ENCODE results near the gene CPED1.
"Not testable (repeated sequence)": the region's sequence is repeated elsewhere in the genome, so short reads cannot be mapped to it uniquely, and the experiment has no call there.

CPED1 gene

GRCh38 chr7:121187222-121187621 is 198.7 kb downstream of the CPED1 start:
- no peak for DNase-seq (ENCODE audit: low spot score)

- DNase-seq (ENCODE audit: low spot score): no peak
These were observed 199.2 kb downstream of the CPED1 start for GRCh38 chr7:121187676-121188075.

- no peak for DNase-seq (ENCODE audit: low spot score)
These were observed 204.3 kb downstream of the CPED1 start for GRCh38 chr7:121192834-121193233.

GRCh38 chr7:121195010-121195409 is 206.5 kb downstream of the CPED1 start:
- no peak for DNase-seq (ENCODE audit: low spot score)

GRCh38 chr7:121195874-121196273 is 207.4 kb downstream of the CPED1 start:
- DNase-seq (ENCODE audit: low spot score): no peak

GRCh38 chr7:121196286-121196685 is 207.8 kb downstream of the CPED1 start:
- no peak for DNase-seq (ENCODE audit: low spot score)

- DNase-seq (ENCODE audit: low spot score): no peak
These were observed 208.9 kb downstream of the CPED1 start for GRCh38 chr7:121197455-121197854.

GRCh38 chr7:121198502-121198901 is 210.0 kb downstream of the CPED1 start:
- DNase-seq (ENCODE audit: low spot score): no peak

GRCh38 chr7:121202125-121202524 is 213.6 kb downstream of the CPED1 start:
- no peak for DNase-seq (ENCODE audit: low spot score)

- no peak for DNase-seq (ENCODE audit: low spot score)
These were observed 214.3 kb downstream of the CPED1 start for GRCh38 chr7:121202834-121203233.

GRCh38 chr7:121204537-121204936 is 216.0 kb downstream of the CPED1 start:
- DNase-seq (ENCODE audit: low spot score): no peak

- DNase-seq (ENCODE audit: low spot score): no peak
These were observed 217.3 kb downstream of the CPED1 start for GRCh38 chr7:121205777-121206176.

GRCh38 chr7:121211253-121211652 is 222.7 kb downstream of the CPED1 start:
- DNase-seq (ENCODE audit: low spot score): no peak

GRCh38 chr7:121212036-121212435 is 223.5 kb downstream of the CPED1 start:
- no peak for DNase-seq (ENCODE audit: low spot score)

GRCh38 chr7:121214657-121215056 is 226.1 kb downstream of the CPED1 start:
- DNase-seq (ENCODE audit: low spot score): no peak

- DNase-seq (ENCODE audit: low spot score): no peak
These were observed 230.5 kb downstream of the CPED1 start for GRCh38 chr7:121219026-121219425.

- DNase-seq (ENCODE audit: low spot score): not testable (repeated sequence)
These were observed 232.6 kb downstream of the CPED1 start for GRCh38 chr7:121221108-121221507.

- no peak for DNase-seq (ENCODE audit: low spot score)
These were observed 240.3 kb downstream of the CPED1 start for GRCh38 chr7:121228779-121229178.

GRCh38 chr7:121235201-121235600 is 246.7 kb downstream of the CPED1 start:
- DNase-seq (ENCODE audit: low spot score): no peak

GRCh38 chr7:121237601-121238000 is 249.1 kb downstream of the CPED1 start:
- DNase-seq (ENCODE audit: low spot score): no peak

GRCh38 chr7:121244120-121244870 is 255.8 kb downstream of the CPED1 start:
- DNase-seq (ENCODE audit: low spot score): no peak

- not testable (repeated sequence) for DNase-seq (ENCODE audit: low spot score)
These were observed 262.9 kb downstream of the CPED1 start for GRCh38 chr7:121251367-121251766.

- DNase-seq (ENCODE audit: low spot score): not testable (repeated sequence)
These were observed 264.2 kb downstream of the CPED1 start for GRCh38 chr7:121252523-121253235.

GRCh38 chr7:121259826-121260225 is 271.3 kb downstream of the CPED1 start:
- no peak for DNase-seq (ENCODE audit: low spot score)

Measured in ecto neural progenitor cell (in vitro differentiated cells).